GM13977 (cell line): ENCODE results near the gene XPR1.

Experiments used
- DNase-seq: peaks from one replicate; pipeline ENCODE4 v3.0.0; 2012; ENCODE audit warnings: low spot score
- CTCF ChIP-seq: IDR thresholded peaks from 2 replicates; pipeline ENCODE4 v1.5.1; 2012; ENCODE audit warnings: mild to moderate bottlenecking, control low read depth; ENCODE audit not compliant: insufficient read depth; ENCODE audit errors: extremely low read depth, missing control alignments
- in situ Hi-C: fragments of 300-500 bp; cut with MboI; formaldehyde crosslinking; loops from one replicate; pipeline ENCODE4 v1.12.0; 2022; ENCODE audit warnings: low sequenced_read_pairs, low pct_unique_long_range_greater_than_20kb, mixed read lengths, inconsistent platforms; ENCODE audit not compliant: unreplicated experiment

XPR1 gene

DNA sequence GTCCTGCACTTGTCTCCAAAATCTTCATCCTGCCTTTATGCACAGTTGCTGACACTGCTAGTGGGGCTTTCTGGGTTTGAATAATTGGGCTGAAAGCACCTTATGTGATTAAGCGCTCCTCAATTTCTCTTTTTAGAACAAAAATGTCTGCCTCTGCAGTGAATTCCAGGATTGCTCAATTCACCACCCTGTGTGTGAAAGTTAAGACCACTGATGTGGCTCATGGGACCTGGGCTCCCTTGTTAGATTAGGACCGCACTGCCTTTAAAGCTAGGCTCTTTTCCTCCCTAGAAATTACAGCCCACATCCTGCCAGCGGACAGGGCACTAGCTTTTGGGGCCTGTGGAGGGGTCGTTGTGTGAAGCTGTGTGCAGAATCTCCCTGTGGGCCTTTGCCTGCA lies 299.7 kb downstream of the XPR1 start:
- no peak for TF ChIP-seq CTCF
- in situ Hi-C loops, result no loop called here
- no peak for DNase-seq

GRCh38 chr1:180932378-180932777 lies 300.6 kb downstream of the XPR1 start:
- DNase-seq, result no peak
- TF ChIP-seq CTCF, result no peak
- in situ Hi-C loops, result no loop called here

GRCh38 chr1:180933141-180933540 lies 301.3 kb downstream of the XPR1 start:
- TF ChIP-seq CTCF, result no peak
- in situ Hi-C loops, result no loop called here
- DNase-seq, result no peak

DNA sequence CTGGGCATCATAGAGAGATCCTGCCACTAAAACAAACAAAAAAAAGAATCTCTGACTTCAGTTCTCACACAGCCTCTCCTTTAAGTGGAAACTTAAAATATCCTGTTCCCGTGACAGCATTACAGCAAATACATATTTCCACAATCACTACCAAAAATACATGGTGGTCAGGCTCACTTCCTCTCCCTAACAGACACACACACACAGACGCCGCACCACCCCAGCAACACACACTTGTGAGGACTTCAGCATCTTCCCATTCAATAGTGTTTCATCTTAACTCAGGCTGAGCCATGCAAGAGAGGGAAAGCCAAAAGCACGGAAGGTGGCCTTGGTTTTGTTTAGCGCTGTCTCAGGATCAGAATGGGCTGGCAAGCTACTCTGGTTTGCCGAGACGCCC lies 302.7 kb downstream of the XPR1 start:
- peak; percentile 57 for DNase-seq
- no peak for TF ChIP-seq CTCF
- in situ Hi-C loops, result no loop called here

DNA sequence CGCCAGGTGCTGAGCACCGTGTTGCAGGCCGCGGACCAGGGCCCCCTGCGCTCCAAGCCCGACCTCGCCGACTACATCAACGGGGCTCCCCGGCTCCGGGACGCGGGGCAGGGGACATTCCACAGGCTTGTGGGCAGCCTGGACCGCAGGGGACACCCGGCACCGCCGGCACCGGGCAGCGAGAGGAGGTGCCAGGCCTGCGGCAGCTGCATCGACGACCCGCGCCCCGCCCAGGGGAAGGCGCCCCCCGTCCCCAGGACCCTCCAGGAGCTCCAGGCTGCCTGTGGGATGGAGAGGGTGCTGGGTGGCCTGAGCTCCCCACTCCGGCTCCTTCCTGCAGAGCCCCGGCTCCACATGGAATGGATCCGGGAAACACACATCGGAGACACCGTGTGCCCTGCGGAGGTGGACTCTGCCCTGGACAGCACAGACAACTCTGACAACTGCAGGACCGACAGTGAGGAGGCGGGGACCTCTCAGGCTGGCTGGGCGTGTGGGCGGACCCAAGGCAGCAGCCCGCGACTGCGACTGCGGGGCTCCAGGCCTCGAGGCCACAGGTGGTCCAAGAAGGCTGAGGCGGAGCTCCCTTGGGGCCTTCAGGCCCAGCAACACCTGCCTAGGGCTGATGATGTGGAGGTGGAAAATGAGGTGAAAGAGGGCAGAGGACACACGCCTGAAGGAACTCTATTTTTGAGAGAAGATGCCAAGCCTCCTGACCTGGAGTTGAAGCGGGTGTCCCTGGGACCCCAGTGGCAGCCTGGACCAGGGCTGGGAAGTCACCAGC lies 303.7 kb downstream of the XPR1 start:
- DNase-seq, result peak; percentile 80
- in situ Hi-C loops, result no loop called here

More for the DNA sequence above, 303.7 kb downstream of the XPR1 start:
- no peak for TF ChIP-seq CTCF
